ENCODE data around the gene SPOCK2.

The SPOCK2 gene

GRCh38 chr10:72087392-72087968, 871 bp downstream of the SPOCK2 start:
- peak; percentile 28 for DNase-seq

GRCh38 chr10:72086466-72087391, 1.6 kb downstream of the SPOCK2 start:
- DNase-seq = peak; percentile 66

GRCh38 chr10:72085864-72086465, 2.4 kb downstream of the SPOCK2 start:
- no peak for DNase-seq

GRCh38 chr10:72085166-72085565, 3.2 kb downstream of the SPOCK2 start:
- no peak for DNase-seq

- peak; percentile 34 for DNase-seq
Observed at GRCh38 chr10:72083790-72084459, 4.4 kb downstream of the SPOCK2 start.

GRCh38 chr10:72082856-72083789, 5.2 kb downstream of the SPOCK2 start:
- no peak for DNase-seq

GRCh38 chr10:72081772-72082590, 6.4 kb downstream of the SPOCK2 start:
- no peak for DNase-seq

- DNase-seq = no peak
Observed at GRCh38 chr10:72081210-72081609, 7.1 kb downstream of the SPOCK2 start.

GRCh38 chr10:72080042-72080975, 8.0 kb downstream of the SPOCK2 start:
- no peak for DNase-seq

GRCh38 chr10:72079356-72079755, 9.0 kb downstream of the SPOCK2 start:
- peak; percentile 29 for DNase-seq

- no peak for DNase-seq
Observed at GRCh38 chr10:72077275-72077990, 10.9 kb downstream of the SPOCK2 start.

GRCh38 chr10:72076756-72077155, 11.6 kb downstream of the SPOCK2 start:
- no peak for DNase-seq

GRCh38 chr10:72075376-72076115, 12.8 kb downstream of the SPOCK2 start:
- no peak for DNase-seq

GRCh38 chr10:72074574-72075375, 13.6 kb downstream of the SPOCK2 start:
- DNase-seq = no peak

- DNase-seq = no peak
Observed at GRCh38 chr10:72073708-72074573, 14.4 kb downstream of the SPOCK2 start.

GRCh38 chr10:72072639-72073038, 15.7 kb downstream of the SPOCK2 start:
- no peak for DNase-seq

- no peak for DNase-seq
Observed at GRCh38 chr10:72072046-72072445, 16.3 kb downstream of the SPOCK2 start.

All from activated gamma-delta T cell (primary cell).